Testis (tissue), 3 donors: ENCODE measurements around the gene PPA2. TPM values are rescaled to one million over a fixed set of nuclear protein-coding genes. Genes with fewer than 3 reads are reported as not detected.
"Not testable (repeated sequence)": the region's sequence is repeated elsewhere in the genome, so short reads cannot be mapped to it uniquely, and the experiment has no call there.

Source experiments
- DNase-seq: peaks from one replicate; pipeline ENCODE4 v3.0.0-alpha.2; 2019
- H3K27ac ChIP-seq, 2 donors: fragments of 200-600 bp; sonication (generic); one replicate each; pipeline ENCODE4 v1.5.1; 2019
- H3K27me3 ChIP-seq: fragments of 200-600 bp; sonication (generic); one replicate; pipeline ENCODE4 v1.5.1; 2019
- H3K36me3 ChIP-seq: fragments of 200-600 bp; sonication (generic); one replicate; pipeline ENCODE4 v1.5.1; 2017; ENCODE audit warnings: low read depth; ENCODE audit errors: missing control alignments
- H3K4me1 ChIP-seq: fragments of 200-600 bp; sonication (generic); one replicate; pipeline ENCODE4 v1.5.1; 2019
- H3K4me3 ChIP-seq, 2 donors: fragments of 200-600 bp; sonication (generic); one replicate each; pipeline ENCODE4 v1.5.1; 2017 to 2019
- H3K9me3 ChIP-seq: fragments of 200-600 bp; sonication (generic); one replicate; pipeline ENCODE4 v1.5.1; 2017
- CTCF ChIP-seq, 3 experiments: fragments of 450-650 bp in 2 of 3; fragments of 200-600 bp in 1 of 3; sonication (generic) in 1 of 3; IDR thresholded peaks; one replicate each; pipeline ENCODE4 v1.5.1; 2016 to 2019; ENCODE audit warnings: antibody characterized with exemption in 3 of 3, mild to moderate bottlenecking in 2 of 3, moderate library complexity in 1 of 3
- POLR2A ChIP-seq: fragments of 450-650 bp; IDR thresholded peaks from one replicate; pipeline ENCODE4 v1.6.1; 2017; ENCODE audit warnings: antibody characterized with exemption, mild to moderate bottlenecking, moderate library complexity
- WGBS, 2 donors: methylation state at CpG; one replicate each; pipeline ENCODE4 v1.1.5; 2018; 5-methylcytosine and 5-hydroxymethylcytosine counted together
- intact Hi-C: fragments of 100-400 bp; cut with DNase I; formaldehyde crosslinking; loops from one replicate; pipeline ENCODE4 v1.15.1; 2023; ENCODE audit warnings: low total_unique reads
- polyA plus RNA-seq: library from polyadenylated mRNA; stranded (reverse); fragments of 350-450 nt; fragmentation: Illumina TruSeq; extraction: RNeasy Lipid Tissue Mini Kit (QIAGEN cat#74804); gene quantifications from one replicate; pipeline ENCODE4 v1.2.3, GENCODE V29; 2014; ENCODE audit warnings: low read depth, low replicate concordance; ENCODE audit not compliant: insufficient read depth
- total RNA-seq, 2 donors: library from RNA; depleted of rRNA; stranded (reverse); fragments of >200 nt; gene quantifications; one replicate each; pipeline ENCODE4 v1.2.3, GENCODE V29; 2016

The PPA2 gene
- total and polyA plus RNA-seq, 3 donors from 2014 or later: 40.6 to 71.3 (median 48.1) TPM

- Histone ChIP-seq H3K4me3 (no peak overlapping the region), H3K27ac (no peak overlapping the region), H3K36me3 (no peaks in the 10 kb centered on the region), H3K4me1 (no peaks in the 10 kb centered on the region), H3K27me3 (no peaks in the 10 kb centered on the region), H3K9me3 (no peaks in the 10 kb centered on the region)
- intact Hi-C loops: no loop called here
- DNase-seq: no peak
- TF ChIP-seq CTCF (IDR thresholded peaks at IDR 0.05) (no peak), POLR2A (no peak)
- WGBS, 2 donors: 58 to 74% methylated on average over 7 to 12 of the region's 12 CpGs
Observed at GRCh38 chr4:105415281-105415744, 58.5 kb downstream of the PPA2 start.

GRCh38 chr4:105414316-105414715 lies 59.5 kb downstream of the PPA2 start:
- no peaks in the 10 kb centered on the region for H3K4me1 ChIP-seq
- no peak overlapping the region for H3K27ac ChIP-seq
- TF ChIP-seq CTCF (IDR thresholded peaks at IDR 0.05) (no peak), POLR2A (no peak)
- H3K4me3 ChIP-seq: no peak overlapping the region
- no peaks in the 10 kb centered on the region for H3K36me3 ChIP-seq
- intact Hi-C loops: no loop called here
- 70 to 77% methylated on average over 11 to 15 of the region's 15 CpGs for WGBS, 2 donors
- H3K27me3 ChIP-seq: no peaks in the 10 kb centered on the region
- H3K9me3 ChIP-seq: no peaks in the 10 kb centered on the region
- no peak for DNase-seq

GRCh38 chr4:105409135-105409534 lies 64.7 kb downstream of the PPA2 start:
- not testable (repeated sequence) for H3K27me3 ChIP-seq

DNA sequence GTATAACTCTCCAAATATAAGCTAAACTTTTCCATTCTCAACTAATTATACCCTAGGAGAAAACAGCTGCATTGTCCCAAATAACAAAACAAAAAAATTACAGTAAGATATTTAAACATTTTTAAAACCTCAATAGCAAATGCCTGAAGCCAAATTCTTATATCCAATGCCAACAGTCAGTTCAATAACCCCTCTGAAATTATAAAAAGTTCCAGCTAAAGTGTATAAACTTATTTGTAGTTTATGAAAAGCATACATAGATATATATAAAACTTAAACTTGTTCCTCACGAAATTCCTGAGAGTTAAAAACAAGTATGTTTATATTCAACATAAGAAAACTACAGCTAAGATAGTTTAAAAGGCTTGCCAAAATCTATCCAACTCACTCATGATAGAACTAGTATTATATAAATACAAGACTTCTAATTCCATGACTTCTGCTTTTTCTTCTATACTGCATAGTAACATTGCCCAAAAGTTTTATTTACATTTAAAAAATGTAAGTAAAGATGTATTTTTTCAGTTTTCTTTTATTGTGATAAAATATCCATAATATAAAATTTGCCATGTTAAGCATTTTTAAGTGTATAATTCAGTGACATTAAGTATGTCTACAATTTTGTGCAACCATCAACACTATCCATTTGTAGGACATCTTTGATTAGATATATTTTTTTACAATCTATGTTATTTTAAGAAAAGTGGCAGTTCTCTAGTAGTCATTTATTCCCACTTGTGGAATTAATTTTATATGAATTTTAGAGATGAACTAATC lies 72.8 kb downstream of the PPA2 start:
- TF ChIP-seq POLR2A (no peak), CTCF (IDR thresholded peaks at IDR 0.05) (no peak)
- DNase-seq: no peak
- Histone ChIP-seq H3K4me3 (no peak overlapping the region), H3K27me3 (no peaks in the 10 kb centered on the region), H3K4me1 (no peaks in the 10 kb centered on the region), H3K27ac (no peak overlapping the region), H3K36me3 (no peaks in the 10 kb centered on the region), H3K9me3 (no peaks in the 10 kb centered on the region)
- intact Hi-C loops: no loop called here
- 73 to 80% methylated on average over 1 of the region's 1 CpG for WGBS, 2 donors

More at GRCh38 chr4:105409135-105409534, 64.7 kb downstream of the PPA2 start:
- H3K27ac ChIP-seq, intact Hi-C loops, H3K36me3 ChIP-seq, H3K9me3 ChIP-seq, DNase-seq, H3K4me1 ChIP-seq, H3K4me3 ChIP-seq: not testable (repeated sequence)
- WGBS, 2 donors: 94% methylated on average over 8 of the region's 8 CpGs; no CpG with 5 or more reads in 1 of the 2 donors

DNA sequence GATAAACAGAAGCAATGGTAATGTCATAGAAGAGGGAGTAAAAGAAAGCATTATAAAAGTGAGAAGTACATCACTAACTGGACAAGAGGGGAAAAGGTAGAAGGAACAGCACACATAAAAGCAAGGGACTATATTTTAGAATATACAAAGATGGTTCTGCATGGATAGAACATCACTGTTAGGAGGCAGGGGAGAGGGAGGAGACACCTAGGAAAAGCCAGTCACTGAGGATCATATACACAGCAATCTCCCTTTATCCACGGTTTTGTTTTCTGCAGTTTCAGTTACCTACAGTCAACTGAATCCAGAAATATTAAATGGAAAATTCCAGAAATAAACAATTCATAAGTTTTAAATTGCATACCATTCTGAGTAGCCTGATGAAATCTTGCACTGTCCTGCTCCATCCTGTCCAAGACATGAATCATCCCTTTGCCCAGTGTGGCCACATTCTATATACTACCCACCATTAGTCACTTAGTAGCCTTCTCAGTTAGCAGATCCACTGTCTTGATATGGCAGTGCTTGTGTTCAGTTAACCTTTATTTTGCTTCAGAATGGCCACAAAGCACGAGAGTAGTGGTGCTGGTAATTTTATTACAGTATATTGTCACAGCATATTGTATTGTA lies 74.2 kb downstream of the PPA2 start:
- no peak for DNase-seq
- Histone ChIP-seq H3K9me3 (no peaks in the 10 kb centered on the region), H3K27ac (no peak overlapping the region), H3K36me3 (no peaks in the 10 kb centered on the region), H3K27me3 (no peaks in the 10 kb centered on the region), H3K4me3 (no peak overlapping the region), H3K4me1 (no peaks in the 10 kb centered on the region)
- WGBS, 2 donors: 86% methylated on average over 2 of the region's 2 CpGs
- intact Hi-C loops: no loop called here
- TF ChIP-seq POLR2A (no peak), CTCF (IDR thresholded peaks at IDR 0.05) (no peak)
